Neural cell (in vitro differentiated cells): ENCODE results near the gene ATP5F1D.

ENCODE experiments used
- EP300 ChIP-seq: fragments of 450-650 bp; conservative IDR thresholded peaks from 2 replicates; pipeline ENCODE4 v1.6.1; 2014; ENCODE audit warnings: antibody characterized with exemption, mild to moderate bottlenecking, moderate library complexity; ENCODE audit not compliant: poor library complexity, severe bottlenecking
- EZH2 ChIP-seq: fragments of 200-600, 300-800 bp; shearing (Covaris generic), sonication (generic); IDR thresholded peaks from 2 replicates; pipeline ENCODE4 v1.6.1; 2014; ENCODE audit warnings: antibody characterized with exemption, low read length, borderline replicate concordance, mild to moderate bottlenecking; ENCODE audit not compliant: insufficient read depth, poor library complexity, severe bottlenecking
- MXI1 ChIP-seq: fragments of 450-650 bp; conservative IDR thresholded peaks from 2 replicates; pipeline ENCODE4 v1.6.1; 2014; ENCODE audit warnings: antibody characterized with exemption, mild to moderate bottlenecking; ENCODE audit not compliant: poor library complexity, severe bottlenecking
- POLR2AphosphoS5 ChIP-seq: IDR thresholded peaks from 2 replicates; pipeline ENCODE4 v1.6.1; 2012
- RAD21 ChIP-seq: fragments of 450-650 bp; conservative IDR thresholded peaks from 2 replicates; pipeline ENCODE4 v1.6.1; 2014; ENCODE audit warnings: antibody characterized with exemption, mild to moderate bottlenecking, moderate library complexity
- SMC3 ChIP-seq: fragments of 450-650 bp; conservative IDR thresholded peaks from 2 replicates; pipeline ENCODE4 v1.6.1; 2014; ENCODE audit warnings: antibody characterized with exemption, mild to moderate bottlenecking, moderate library complexity; ENCODE audit not compliant: poor library complexity
- TAF1 ChIP-seq: IDR thresholded peaks from 2 replicates; pipeline ENCODE4 v1.6.1; 2012; ENCODE audit warnings: low read depth
- TF ChIP-seq, protein P1 (sequence below): fragments of 450-650 bp; IDR thresholded peaks from 2 replicates; pipeline ENCODE4 v1.5.1; 2014; ENCODE audit warnings: antibody characterized with exemption, mild to moderate bottlenecking, moderate library complexity; ENCODE audit not compliant: poor library complexity, severe bottlenecking
- TF ChIP-seq, protein P2 (sequence below): IDR thresholded peaks from 2 replicates; pipeline ENCODE4 v1.6.1; 2012; ENCODE audit warnings: borderline replicate concordance

DNA sequence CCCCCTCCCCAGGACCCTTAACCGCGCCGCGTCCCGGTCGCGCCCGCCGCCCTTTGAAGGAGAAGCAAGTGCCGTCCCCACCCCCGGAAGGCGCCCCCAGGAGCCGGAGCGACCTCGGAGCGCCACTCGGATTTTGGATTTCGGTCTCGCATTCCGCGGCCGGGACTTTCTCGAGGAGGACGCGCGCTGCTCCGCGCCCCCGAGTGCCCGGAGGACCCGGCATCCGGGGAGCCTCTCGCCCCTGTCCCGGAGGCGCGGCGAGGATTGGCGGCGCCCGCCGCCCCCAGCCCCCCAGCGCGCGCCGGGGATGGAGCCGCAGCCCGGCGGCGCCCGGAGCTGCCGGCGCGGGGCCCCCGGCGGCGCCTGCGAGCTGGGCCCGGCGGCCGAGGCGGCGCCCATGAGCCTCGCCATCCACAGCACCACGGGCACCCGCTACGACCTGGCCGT lies 8.5 kb downstream of the ATP5F1D start:
- TF ChIP-seq, protein P1, sequence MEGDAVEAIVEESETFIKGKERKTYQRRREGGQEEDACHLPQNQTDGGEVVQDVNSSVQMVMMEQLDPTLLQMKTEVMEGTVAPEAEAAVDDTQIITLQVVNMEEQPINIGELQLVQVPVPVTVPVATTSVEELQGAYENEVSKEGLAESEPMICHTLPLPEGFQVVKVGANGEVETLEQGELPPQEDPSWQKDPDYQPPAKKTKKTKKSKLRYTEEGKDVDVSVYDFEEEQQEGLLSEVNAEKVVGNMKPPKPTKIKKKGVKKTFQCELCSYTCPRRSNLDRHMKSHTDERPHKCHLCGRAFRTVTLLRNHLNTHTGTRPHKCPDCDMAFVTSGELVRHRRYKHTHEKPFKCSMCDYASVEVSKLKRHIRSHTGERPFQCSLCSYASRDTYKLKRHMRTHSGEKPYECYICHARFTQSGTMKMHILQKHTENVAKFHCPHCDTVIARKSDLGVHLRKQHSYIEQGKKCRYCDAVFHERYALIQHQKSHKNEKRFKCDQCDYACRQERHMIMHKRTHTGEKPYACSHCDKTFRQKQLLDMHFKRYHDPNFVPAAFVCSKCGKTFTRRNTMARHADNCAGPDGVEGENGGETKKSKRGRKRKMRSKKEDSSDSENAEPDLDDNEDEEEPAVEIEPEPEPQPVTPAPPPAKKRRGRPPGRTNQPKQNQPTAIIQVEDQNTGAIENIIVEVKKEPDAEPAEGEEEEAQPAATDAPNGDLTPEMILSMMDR: no peak
- no peak for TF ChIP-seq SMC3
- TF ChIP-seq, protein P2, sequence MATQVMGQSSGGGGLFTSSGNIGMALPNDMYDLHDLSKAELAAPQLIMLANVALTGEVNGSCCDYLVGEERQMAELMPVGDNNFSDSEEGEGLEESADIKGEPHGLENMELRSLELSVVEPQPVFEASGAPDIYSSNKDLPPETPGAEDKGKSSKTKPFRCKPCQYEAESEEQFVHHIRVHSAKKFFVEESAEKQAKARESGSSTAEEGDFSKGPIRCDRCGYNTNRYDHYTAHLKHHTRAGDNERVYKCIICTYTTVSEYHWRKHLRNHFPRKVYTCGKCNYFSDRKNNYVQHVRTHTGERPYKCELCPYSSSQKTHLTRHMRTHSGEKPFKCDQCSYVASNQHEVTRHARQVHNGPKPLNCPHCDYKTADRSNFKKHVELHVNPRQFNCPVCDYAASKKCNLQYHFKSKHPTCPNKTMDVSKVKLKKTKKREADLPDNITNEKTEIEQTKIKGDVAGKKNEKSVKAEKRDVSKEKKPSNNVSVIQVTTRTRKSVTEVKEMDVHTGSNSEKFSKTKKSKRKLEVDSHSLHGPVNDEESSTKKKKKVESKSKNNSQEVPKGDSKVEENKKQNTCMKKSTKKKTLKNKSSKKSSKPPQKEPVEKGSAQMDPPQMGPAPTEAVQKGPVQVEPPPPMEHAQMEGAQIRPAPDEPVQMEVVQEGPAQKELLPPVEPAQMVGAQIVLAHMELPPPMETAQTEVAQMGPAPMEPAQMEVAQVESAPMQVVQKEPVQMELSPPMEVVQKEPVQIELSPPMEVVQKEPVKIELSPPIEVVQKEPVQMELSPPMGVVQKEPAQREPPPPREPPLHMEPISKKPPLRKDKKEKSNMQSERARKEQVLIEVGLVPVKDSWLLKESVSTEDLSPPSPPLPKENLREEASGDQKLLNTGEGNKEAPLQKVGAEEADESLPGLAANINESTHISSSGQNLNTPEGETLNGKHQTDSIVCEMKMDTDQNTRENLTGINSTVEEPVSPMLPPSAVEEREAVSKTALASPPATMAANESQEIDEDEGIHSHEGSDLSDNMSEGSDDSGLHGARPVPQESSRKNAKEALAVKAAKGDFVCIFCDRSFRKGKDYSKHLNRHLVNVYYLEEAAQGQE: peak; percentile 49
- TF ChIP-seq TAF1: peak; percentile 22
- TF ChIP-seq RAD21: peak; percentile 14
- no peak for TF ChIP-seq EZH2
- TF ChIP-seq EP300: no peak
- no peak for TF ChIP-seq POLR2AphosphoS5
- TF ChIP-seq MXI1: no peak
